Ovary (tissue), 3 donors: ENCODE data around the gene GRK5.

Experiments used
- CTCF ChIP-seq, 3 donors: fragments of 450-650 bp in 2 of 3; fragments of 200-600 bp in 1 of 3; IDR thresholded peaks; one replicate each; pipeline versions ENCODE4 v1.5.1 to v1.8.0; 2016 to 2022; ENCODE audit warnings: antibody characterized with exemption in 3 of 3, mild to moderate bottlenecking in 1 of 3
- EP300 ChIP-seq: sonication (generic); formaldehyde crosslinking; IDR thresholded peaks from one replicate; pipeline ENCODE4 v1.6.1; 2017; ENCODE audit warnings: antibody characterized with exemption
- POLR2A ChIP-seq: fragments of 450-650 bp; IDR thresholded peaks from one replicate; pipeline ENCODE4 v1.6.1; 2017; ENCODE audit warnings: antibody characterized with exemption, mild to moderate bottlenecking, moderate library complexity
- donor health status: DM: no; HTN: no; CAD: no.

DNA sequence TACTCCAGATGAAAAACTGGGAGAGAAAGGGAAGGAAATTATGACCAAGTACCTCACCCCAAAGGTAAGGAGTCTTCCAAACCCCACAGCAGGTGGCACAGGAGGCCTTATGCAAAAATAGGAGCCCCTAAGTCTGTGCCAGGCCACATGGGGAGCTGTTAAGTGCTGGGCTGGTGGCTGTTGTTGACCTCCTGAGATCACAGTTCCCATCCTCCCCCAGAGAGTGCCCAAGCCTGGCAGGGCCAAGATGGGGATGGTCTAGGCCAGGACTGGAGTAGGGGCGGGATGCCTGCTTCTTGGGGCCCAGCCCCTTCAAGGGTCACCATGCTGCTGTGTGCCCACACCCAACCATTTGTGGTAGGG, 189.3 kb downstream of the GRK5 start:
- no peak for TF ChIP-seq CTCF (IDR thresholded peaks at IDR 0.05)
- TF ChIP-seq EP300: no peak
- no peak for TF ChIP-seq POLR2A
